Prostate gland (tissue), 2 donors: ENCODE results near the gene STX1B.

Experiments used
- POLR2A ChIP-seq: fragments of 450-650 bp; IDR thresholded peaks from one replicate; pipeline ENCODE4 v1.6.1; 2016; ENCODE audit warnings: antibody characterized with exemption, mild to moderate bottlenecking
- TF ChIP-seq, protein P1 (sequence below), 4 experiments: fragments of 200-600 bp in 2 of 4; fragments of 450-650 bp in 2 of 4; sonication (generic) in 2 of 4; IDR thresholded peaks; 1 replicate in 3 of 4; 2 replicates in 1 of 4; pipeline ENCODE4 v1.5.1; 2016 to 2019; ENCODE audit warnings: antibody characterized with exemption in 4 of 4, mild to moderate bottlenecking in 2 of 4, moderate library complexity in 2 of 4

DNA sequence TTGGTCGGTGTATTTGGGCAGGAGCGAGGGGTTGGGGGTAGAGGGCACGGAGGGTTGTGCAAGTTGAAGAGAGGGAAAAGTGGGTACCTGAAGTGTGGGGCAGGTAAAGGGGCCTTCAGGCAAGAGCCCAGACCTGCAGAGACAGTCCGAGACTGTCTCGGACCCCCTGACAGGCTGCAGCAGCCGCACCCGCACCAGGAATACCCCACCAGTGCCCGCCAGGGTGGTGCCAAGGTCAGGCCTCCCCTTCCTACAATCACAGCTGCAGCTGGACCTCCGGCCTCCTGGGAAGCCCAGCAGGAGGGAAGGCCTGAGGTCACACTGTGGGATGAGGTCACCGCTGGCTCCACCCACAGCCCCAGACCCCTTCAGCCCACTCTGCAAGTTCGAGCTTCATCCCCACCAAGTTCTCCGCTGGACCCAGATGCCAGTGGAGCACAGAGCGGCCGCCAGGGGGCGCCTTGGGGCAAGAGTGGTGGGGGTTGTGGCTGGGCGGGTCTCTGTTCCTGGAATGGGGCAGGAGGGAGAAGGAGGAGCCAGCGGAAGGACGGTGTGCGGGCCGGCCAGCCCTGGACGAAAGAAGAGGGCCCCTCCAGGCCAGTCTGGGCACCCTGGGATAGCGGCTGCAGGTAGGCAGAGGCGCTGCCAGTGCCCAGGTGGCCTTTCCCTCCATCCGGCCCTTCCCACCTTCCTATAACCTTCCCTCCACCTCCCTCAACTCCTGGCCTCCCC lies 25.6 kb downstream of the STX1B start, which contains the start of gene HSD3B7:
- TF ChIP-seq, protein P1, sequence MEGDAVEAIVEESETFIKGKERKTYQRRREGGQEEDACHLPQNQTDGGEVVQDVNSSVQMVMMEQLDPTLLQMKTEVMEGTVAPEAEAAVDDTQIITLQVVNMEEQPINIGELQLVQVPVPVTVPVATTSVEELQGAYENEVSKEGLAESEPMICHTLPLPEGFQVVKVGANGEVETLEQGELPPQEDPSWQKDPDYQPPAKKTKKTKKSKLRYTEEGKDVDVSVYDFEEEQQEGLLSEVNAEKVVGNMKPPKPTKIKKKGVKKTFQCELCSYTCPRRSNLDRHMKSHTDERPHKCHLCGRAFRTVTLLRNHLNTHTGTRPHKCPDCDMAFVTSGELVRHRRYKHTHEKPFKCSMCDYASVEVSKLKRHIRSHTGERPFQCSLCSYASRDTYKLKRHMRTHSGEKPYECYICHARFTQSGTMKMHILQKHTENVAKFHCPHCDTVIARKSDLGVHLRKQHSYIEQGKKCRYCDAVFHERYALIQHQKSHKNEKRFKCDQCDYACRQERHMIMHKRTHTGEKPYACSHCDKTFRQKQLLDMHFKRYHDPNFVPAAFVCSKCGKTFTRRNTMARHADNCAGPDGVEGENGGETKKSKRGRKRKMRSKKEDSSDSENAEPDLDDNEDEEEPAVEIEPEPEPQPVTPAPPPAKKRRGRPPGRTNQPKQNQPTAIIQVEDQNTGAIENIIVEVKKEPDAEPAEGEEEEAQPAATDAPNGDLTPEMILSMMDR (IDR thresholded peaks at IDR 0.05): peak; percentile 86 to 98 (median 94)
- TF ChIP-seq POLR2A: peak; percentile 14
